ENCODE measurements around the gene SLC7A5.

DNA sequence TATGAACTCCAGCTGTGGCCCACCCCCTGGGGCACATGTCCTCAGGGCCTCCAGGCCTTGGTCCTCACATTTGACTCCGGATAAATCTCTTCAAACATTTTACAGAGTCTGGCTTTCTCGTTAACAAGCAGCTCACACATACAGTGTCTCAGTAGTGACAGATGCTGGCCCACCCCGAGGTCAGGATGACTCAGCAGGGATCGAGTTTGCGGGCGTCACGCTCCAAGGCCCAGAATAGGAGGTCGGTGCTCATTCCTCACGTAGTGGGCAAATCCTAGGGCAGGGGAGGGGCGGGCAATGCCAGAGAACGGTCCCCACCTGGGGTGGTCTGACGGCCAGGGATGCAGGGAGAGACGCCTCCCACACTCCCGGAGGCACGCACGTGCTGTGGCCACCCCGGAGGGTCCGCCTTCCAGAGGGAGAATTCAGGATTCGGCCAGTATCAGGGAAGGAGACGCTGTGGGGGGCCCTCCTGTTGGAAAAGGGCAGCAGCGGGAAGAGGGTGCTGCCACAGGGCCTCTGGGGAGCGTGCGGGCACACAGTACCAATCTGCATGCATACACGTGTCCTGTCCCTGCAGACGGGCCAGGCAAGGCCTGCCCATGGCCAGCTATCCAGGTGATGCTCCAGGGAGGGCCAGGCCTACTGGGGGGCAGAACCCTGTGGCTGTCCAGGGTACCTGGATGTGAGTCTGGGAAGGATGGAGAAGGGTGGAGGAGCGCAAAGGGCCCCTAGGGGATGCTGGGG lies 8.6 kb downstream of the SLC7A5 start:
- TF ChIP-seq POLR2A (IDR thresholded peaks at IDR 0.05), result no peak
- TF ChIP-seq, protein P1, sequence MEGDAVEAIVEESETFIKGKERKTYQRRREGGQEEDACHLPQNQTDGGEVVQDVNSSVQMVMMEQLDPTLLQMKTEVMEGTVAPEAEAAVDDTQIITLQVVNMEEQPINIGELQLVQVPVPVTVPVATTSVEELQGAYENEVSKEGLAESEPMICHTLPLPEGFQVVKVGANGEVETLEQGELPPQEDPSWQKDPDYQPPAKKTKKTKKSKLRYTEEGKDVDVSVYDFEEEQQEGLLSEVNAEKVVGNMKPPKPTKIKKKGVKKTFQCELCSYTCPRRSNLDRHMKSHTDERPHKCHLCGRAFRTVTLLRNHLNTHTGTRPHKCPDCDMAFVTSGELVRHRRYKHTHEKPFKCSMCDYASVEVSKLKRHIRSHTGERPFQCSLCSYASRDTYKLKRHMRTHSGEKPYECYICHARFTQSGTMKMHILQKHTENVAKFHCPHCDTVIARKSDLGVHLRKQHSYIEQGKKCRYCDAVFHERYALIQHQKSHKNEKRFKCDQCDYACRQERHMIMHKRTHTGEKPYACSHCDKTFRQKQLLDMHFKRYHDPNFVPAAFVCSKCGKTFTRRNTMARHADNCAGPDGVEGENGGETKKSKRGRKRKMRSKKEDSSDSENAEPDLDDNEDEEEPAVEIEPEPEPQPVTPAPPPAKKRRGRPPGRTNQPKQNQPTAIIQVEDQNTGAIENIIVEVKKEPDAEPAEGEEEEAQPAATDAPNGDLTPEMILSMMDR (IDR thresholded peaks at IDR 0.05), result no peak
- TF ChIP-seq POLR2AphosphoS5 (IDR thresholded peaks at IDR 0.05), result no peak
